ENCODE results near the gene TICRR. TPM values are rescaled to one million over a fixed set of nuclear protein-coding genes. Genes with fewer than 3 reads are reported as not detected.
A peak's percentile ranks its signal among the peaks of the same experiment; 100 is the strongest.

The TICRR gene
- total and polyA plus RNA-seq, 2 of the 8 experiments (the other 6 are each of a cell fraction or from before 2014, with no cell fraction given): 13.1 to 34.8 TPM

DNA sequence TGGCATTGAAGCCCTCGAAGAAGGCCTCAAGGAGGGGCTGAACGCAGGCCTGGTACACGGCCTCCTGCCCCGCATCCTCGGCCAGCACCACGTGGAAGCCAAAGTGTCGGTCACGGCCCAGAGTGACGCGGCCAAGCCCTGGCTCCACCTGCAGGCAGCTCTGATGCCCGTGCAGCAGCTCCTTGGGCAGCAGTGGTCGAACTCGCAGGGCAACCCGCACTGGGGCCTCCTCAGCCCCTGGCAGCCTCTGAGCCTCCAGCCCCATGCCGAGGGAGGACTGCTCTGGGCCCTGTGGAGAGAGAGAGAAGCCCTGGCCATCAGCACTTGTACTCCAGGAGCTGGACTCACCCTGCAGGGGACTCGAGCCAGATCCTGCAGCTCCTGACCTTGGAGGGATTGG lies 77.4 kb downstream of the TICRR start:
- CTCF ChIA-PET (ENCODE audit: partially characterized antibody): interaction anchor here (0.6 to 1.4 kb wide), 3 partner anchors 16 to 37 kb away, joined by 3 to 5 read pairs (median 4); no protein-coding TSS in a partner anchor

More for the DNA sequence above, 77.4 kb downstream of the TICRR start:
- H4K20me1 ChIP-seq (replicated peaks in 1 of 2; ENCODE audit: control insufficient read depth in 1 of 2, insufficient read depth in 2 of 2, low read length in 2 of 2): peaks cover 3 to 5% of the 10 kb centered on the region in 2 experiments
- TF ChIP-seq POLR2AphosphoS5 (IDR thresholded peaks at IDR 0.05; ENCODE audit: low read depth, low read length): no peak
- TF ChIP-seq KDM4A (IDR thresholded peaks at IDR 0.05; ENCODE audit: low read depth, low read length, severe bottlenecking): no peak
- TF ChIP-seq, protein P1, sequence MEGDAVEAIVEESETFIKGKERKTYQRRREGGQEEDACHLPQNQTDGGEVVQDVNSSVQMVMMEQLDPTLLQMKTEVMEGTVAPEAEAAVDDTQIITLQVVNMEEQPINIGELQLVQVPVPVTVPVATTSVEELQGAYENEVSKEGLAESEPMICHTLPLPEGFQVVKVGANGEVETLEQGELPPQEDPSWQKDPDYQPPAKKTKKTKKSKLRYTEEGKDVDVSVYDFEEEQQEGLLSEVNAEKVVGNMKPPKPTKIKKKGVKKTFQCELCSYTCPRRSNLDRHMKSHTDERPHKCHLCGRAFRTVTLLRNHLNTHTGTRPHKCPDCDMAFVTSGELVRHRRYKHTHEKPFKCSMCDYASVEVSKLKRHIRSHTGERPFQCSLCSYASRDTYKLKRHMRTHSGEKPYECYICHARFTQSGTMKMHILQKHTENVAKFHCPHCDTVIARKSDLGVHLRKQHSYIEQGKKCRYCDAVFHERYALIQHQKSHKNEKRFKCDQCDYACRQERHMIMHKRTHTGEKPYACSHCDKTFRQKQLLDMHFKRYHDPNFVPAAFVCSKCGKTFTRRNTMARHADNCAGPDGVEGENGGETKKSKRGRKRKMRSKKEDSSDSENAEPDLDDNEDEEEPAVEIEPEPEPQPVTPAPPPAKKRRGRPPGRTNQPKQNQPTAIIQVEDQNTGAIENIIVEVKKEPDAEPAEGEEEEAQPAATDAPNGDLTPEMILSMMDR (IDR thresholded peaks at IDR 0.05; ENCODE audit: control extremely low read depth in 1 of 3, insufficient read depth in 1 of 3, low read depth in 1 of 3, low read length in 3 of 3): peak in 1 of 3 experiments; percentile 15; a peak in 2 of 4 replicates
- TF ChIP-seq, protein P2, sequence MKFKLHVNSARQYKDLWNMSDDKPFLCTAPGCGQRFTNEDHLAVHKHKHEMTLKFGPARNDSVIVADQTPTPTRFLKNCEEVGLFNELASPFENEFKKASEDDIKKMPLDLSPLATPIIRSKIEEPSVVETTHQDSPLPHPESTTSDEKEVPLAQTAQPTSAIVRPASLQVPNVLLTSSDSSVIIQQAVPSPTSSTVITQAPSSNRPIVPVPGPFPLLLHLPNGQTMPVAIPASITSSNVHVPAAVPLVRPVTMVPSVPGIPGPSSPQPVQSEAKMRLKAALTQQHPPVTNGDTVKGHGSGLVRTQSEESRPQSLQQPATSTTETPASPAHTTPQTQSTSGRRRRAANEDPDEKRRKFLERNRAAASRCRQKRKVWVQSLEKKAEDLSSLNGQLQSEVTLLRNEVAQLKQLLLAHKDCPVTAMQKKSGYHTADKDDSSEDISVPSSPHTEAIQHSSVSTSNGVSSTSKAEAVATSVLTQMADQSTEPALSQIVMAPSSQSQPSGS (IDR thresholded peaks at IDR 0.05; ENCODE audit: low read length): no peak
- no peak for TF ChIP-seq SIX5 (IDR thresholded peaks at IDR 0.05; ENCODE audit: low read depth, low read length)
- TF ChIP-seq SIRT6 (IDR thresholded peaks at IDR 0.05; ENCODE audit: low read length): no peak
- TF ChIP-seq, protein P3, sequence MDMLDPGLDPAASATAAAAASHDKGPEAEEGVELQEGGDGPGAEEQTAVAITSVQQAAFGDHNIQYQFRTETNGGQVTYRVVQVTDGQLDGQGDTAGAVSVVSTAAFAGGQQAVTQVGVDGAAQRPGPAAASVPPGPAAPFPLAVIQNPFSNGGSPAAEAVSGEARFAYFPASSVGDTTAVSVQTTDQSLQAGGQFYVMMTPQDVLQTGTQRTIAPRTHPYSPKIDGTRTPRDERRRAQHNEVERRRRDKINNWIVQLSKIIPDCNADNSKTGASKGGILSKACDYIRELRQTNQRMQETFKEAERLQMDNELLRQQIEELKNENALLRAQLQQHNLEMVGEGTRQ (IDR thresholded peaks at IDR 0.05; ENCODE audit: low read length): no peak
- H4K5ac ChIP-seq (ENCODE audit: insufficient read length, low read depth, low read length): no peak overlapping the region
- H2AK5ac ChIP-seq (ENCODE audit: low read depth, low read length): no peak overlapping the region
- H4K8ac ChIP-seq (ENCODE audit: extremely low read depth, insufficient read depth, low read length): peak overlapping the region; percentile 71; the same call in 1 of the 2 replicates
- H2AFZ ChIP-seq (ENCODE audit: low read length): no peak overlapping the region
- no peaks in the 10 kb centered on the region for H3K9me3 ChIP-seq (ENCODE audit: insufficient read depth in 2 of 2, low read depth in 1 of 2, low read length in 1 of 2)
- DNase-seq (ENCODE audit: low read depth in 1 of 2, low spot score in 2 of 2) (no peak), FAIRE-seq (no peak)
- no peak overlapping the region for H3K9ac ChIP-seq (replicated peaks in 1 of 4; ENCODE audit: extremely low read depth in 1 of 4, low read depth in 3 of 4, low read length in 3 of 4)
- 82% methylated on average over 16 of the region's 16 CpGs; no CpG with 5 or more reads in 1 of the 2 experiments for WGBS, 2 experiments (ENCODE audit: extremely low coverage in 1 of 2, insufficient coverage in 1 of 2, insufficient read length in 1 of 2, insufficient replicate concordance in 2 of 2, low coverage in 1 of 2, low lambda C conversion rate in 2 of 2, missing lambda C conversion rate in 1 of 2)
- no peak overlapping the region for H3K23ac ChIP-seq (ENCODE audit: insufficient read length)
- H3K56ac ChIP-seq (replicated peaks; ENCODE audit: insufficient read length, low read depth, low read length): no peak overlapping the region
- H2BK15ac ChIP-seq (ENCODE audit: low read length): no peak overlapping the region
- no peak overlapping the region for H2BK120ac ChIP-seq (replicated peaks; ENCODE audit: low read depth, low read length)
- H3K79me2 ChIP-seq (ENCODE audit: control insufficient read depth in 1 of 2, insufficient read depth in 2 of 2, low read length in 2 of 2): peaks cover 0 to 8% of the 10 kb centered on the region in 2 experiments; a peak in 2 of 4 replicates
- no peak overlapping the region for H3K4me2 ChIP-seq (ENCODE audit: insufficient read depth in 1 of 2, low read depth in 2 of 2, low read length in 2 of 2)
- peaks cover 8% of the 10 kb centered on the region; the same call in 1 of the 2 replicates for H3K79me1 ChIP-seq (ENCODE audit: low read depth, low read length)
- no peaks in the 10 kb centered on the region for H3K27me3 ChIP-seq (replicated peaks in 1 of 4; ENCODE audit: control insufficient read depth in 3 of 4, extremely low read depth in 1 of 4, insufficient read depth in 3 of 4, low read length in 3 of 4)
- H3K4ac ChIP-seq (replicated peaks; ENCODE audit: insufficient read length, low read depth, low read length): no peak overlapping the region
- H3K36me3 ChIP-seq (ENCODE audit: control insufficient read depth in 2 of 4, insufficient read depth in 4 of 4, low read length in 3 of 4): peaks cover 0 to 12% (median 0%) of the 10 kb centered on the region in 4 experiments; a peak in 1 of 8 replicates
- no peak overlapping the region for H3K18ac ChIP-seq (ENCODE audit: extremely low read depth, low read length)
- no peak overlapping the region for H3K4me3 ChIP-seq (ENCODE audit: extremely low read depth in 1 of 4, insufficient read depth in 2 of 4, low read depth in 3 of 4, low read length in 4 of 4)
- H4K91ac ChIP-seq (replicated peaks; ENCODE audit: insufficient read length, low read length): no peak overlapping the region
- H2BK5ac ChIP-seq (ENCODE audit: low read depth, low read length): no peak overlapping the region
- H3K23me2 ChIP-seq (ENCODE audit: low read depth, low read length): peaks cover 5% of the 10 kb centered on the region; the same call in 1 of the 2 replicates
- POLR2A ChIA-PET (ENCODE audit: partially characterized antibody): interaction anchor here (0.6 kb wide), 1 partner anchor 137 kb away, joined by 3 read pairs; no protein-coding TSS in a partner anchor
- H3K4me1 ChIP-seq (replicated peaks in 1 of 4; ENCODE audit: control insufficient read depth in 3 of 4, insufficient read depth in 4 of 4, low read length in 3 of 4): peaks cover 0 to 2% (median under 1%) of the 10 kb centered on the region in 4 experiments; a peak in 2 of 7 replicates
- H2BK20ac ChIP-seq (ENCODE audit: low read length): no peak overlapping the region
- no peak overlapping the region for H2BK12ac ChIP-seq (ENCODE audit: low read depth, low read length)
- no peak overlapping the region for H3K14ac ChIP-seq (ENCODE audit: insufficient read length)
- no peak overlapping the region for H3K27ac ChIP-seq (ENCODE audit: low read depth, low read length)
